GM23338 (cell line): ENCODE measurements around the gene SEC61G. TPM values are rescaled to one million over a fixed set of nuclear protein-coding genes. Genes with fewer than 3 reads are reported as not detected.
A peak's percentile ranks its signal among the peaks of the same experiment; 100 is the strongest.

Experiments
- ATAC-seq: fragments of 200-7000 bp; cut with Tn5 transposase; 3 replicates; pipeline ENCODE4 v1.9.1; 2020
- DNase-seq: peaks from one replicate; pipeline ENCODE4 v3.0.0-alpha.2; 2015; ENCODE audit warnings: low spot score
- H2AFZ ChIP-seq: fragments of 200-600 bp; sonication (generic); 2 replicates; pipeline ENCODE4 v1.8.0; 2016; ENCODE audit warnings: antibody characterized with exemption, mild to moderate bottlenecking, moderate library complexity
- H3F3A ChIP-seq: fragments of 200-600 bp; sonication (generic); replicated peaks from 2 replicates; pipeline ENCODE4 v1.8.0; 2017; ENCODE audit warnings: antibody characterized with exemption, mixed run types, low read depth
- H3K27ac ChIP-seq: fragments of 200-600 bp; sonication (generic); 2 replicates; pipeline ENCODE4 v1.6.1; 2016; ENCODE audit warnings: low read depth
- H3K27me3 ChIP-seq: fragments of 200-600 bp; sonication (generic); 2 replicates; pipeline ENCODE4 v1.8.0; 2016; ENCODE audit warnings: mild to moderate bottlenecking, mixed run types, moderate library complexity; ENCODE audit not compliant: insufficient read depth
- H3K36me3 ChIP-seq: fragments of 200-600 bp; sonication (generic); 2 replicates; pipeline ENCODE4 v1.8.0; 2016; ENCODE audit warnings: mild to moderate bottlenecking; ENCODE audit not compliant: insufficient read depth
- H3K4me1 ChIP-seq: fragments of 200-600 bp; sonication (generic); 2 replicates; pipeline ENCODE4 v1.8.0; 2016; ENCODE audit warnings: mild to moderate bottlenecking, moderate library complexity; ENCODE audit not compliant: insufficient read depth
- H3K4me2 ChIP-seq: fragments of 200-600 bp; sonication (generic); 2 replicates; pipeline ENCODE4 v1.7.1; 2017; ENCODE audit warnings: mixed run types
- H3K4me3 ChIP-seq: fragments of 200-600 bp; sonication (generic); 2 replicates; pipeline ENCODE4 v1.6.1; 2016; ENCODE audit warnings: mixed run types
- H3K79me2 ChIP-seq: fragments of 200-600 bp; sonication (generic); replicated peaks from 2 replicates; pipeline ENCODE4 v1.8.0; 2017; ENCODE audit warnings: mild to moderate bottlenecking; ENCODE audit not compliant: insufficient read depth
- H3K9me2 ChIP-seq: fragments of 200-600 bp; sonication (generic); 2 replicates; pipeline ENCODE4 v1.8.0; 2017; ENCODE audit not compliant: insufficient read depth
- H4K20me1 ChIP-seq: fragments of 200-600 bp; sonication (generic); replicated peaks from 2 replicates; pipeline ENCODE4 v1.8.0; 2017; ENCODE audit warnings: mild to moderate bottlenecking; ENCODE audit not compliant: insufficient read depth
- H3K27ac Mint-ChIP-seq: 2 replicates; pipeline ENCODE4 v1.8.0; 2020; ENCODE audit warnings: inconsistent platforms, mild to moderate bottlenecking, moderate library complexity, mixed read lengths
- H3K27me3 Mint-ChIP-seq: 3 replicates; pipeline ENCODE4 v1.8.0; 2022; ENCODE audit warnings: low read depth, mild to moderate bottlenecking, moderate library complexity, mixed read lengths, inconsistent platforms; ENCODE audit not compliant: insufficient read depth, poor library complexity
- H3K36me3 Mint-ChIP-seq: 3 replicates; pipeline ENCODE4 v1.8.0; 2021; ENCODE audit warnings: low read depth, mild to moderate bottlenecking, inconsistent platforms, moderate library complexity, mixed read lengths
- H3K4me1 Mint-ChIP-seq: 3 replicates; pipeline ENCODE4 v1.8.0; 2020; ENCODE audit warnings: mild to moderate bottlenecking, inconsistent platforms, mixed read lengths
- H3K4me3 Mint-ChIP-seq: 3 replicates; pipeline ENCODE4 v1.8.0; 2021; ENCODE audit warnings: moderate library complexity, mild to moderate bottlenecking, inconsistent platforms, mixed read lengths
- H3K9me3 Mint-ChIP-seq: 3 replicates; pipeline ENCODE4 v1.8.0; 2020; ENCODE audit warnings: moderate library complexity, mild to moderate bottlenecking, inconsistent platforms, mixed read lengths
- EZH2 ChIP-seq: fragments of 200-600 bp; sonication (generic); IDR thresholded peaks from one replicate; pipeline ENCODE4 v1.8.0; 2017; ENCODE audit warnings: antibody characterized with exemption, mild to moderate bottlenecking, low read depth; ENCODE audit not compliant: unreplicated experiment
- NANOG ChIP-seq: IDR thresholded peaks from 2 replicates; pipeline ENCODE4 v1.6.1; 2016; ENCODE audit warnings: antibody characterized with exemption, borderline replicate concordance
- REST ChIP-seq: IDR thresholded peaks from one replicate; pipeline ENCODE4 v1.6.1; 2018; ENCODE audit warnings: antibody characterized with exemption; ENCODE audit not compliant: unreplicated experiment
- STAT1 ChIP-seq: IDR thresholded peaks from one replicate; pipeline ENCODE4 v1.6.1; 2016; ENCODE audit warnings: antibody characterized with exemption; ENCODE audit not compliant: unreplicated experiment
- ZNF114 ChIP-seq: fragments of 250-450 bp; sonication (Bioruptor Pico); IDR thresholded peaks from 2 replicates; pipeline ENCODE4 v1.5.0; 2020; ENCODE audit warnings: mild to moderate bottlenecking, moderate library complexity
- ZNF462 ChIP-seq: fragments of 250-450 bp; sonication (Bioruptor Pico); IDR thresholded peaks from 2 replicates; pipeline ENCODE4 v1.5.0; 2020; ENCODE audit warnings: mild to moderate bottlenecking, moderate library complexity
- polyA plus RNA-seq: library from polyadenylated mRNA; unstranded; fragments of >200 nt; fragmentation: Nextera tagmentation; extraction: Ambion mirVana; gene quantifications from 2 replicates; pipeline ENCODE4 v1.2.1, GENCODE V29; 2016
- total RNA-seq: library from RNA; depleted of rRNA; stranded (reverse); fragments of >200 nt; shearing (Covaris generic); gene quantifications from 2 replicates; pipeline ENCODE4 v1.2.3, GENCODE V29; 2014

The SEC61G gene
- total and polyA plus RNA-seq, 2 experiments from 2014 or later, result 350 to 497 TPM

- Histone ChIP-seq H3K4me1 (no peaks in the 10 kb centered on the region), H3F3A (no peaks in the 10 kb centered on the region), H3K36me3 (no peaks in the 10 kb centered on the region), H3K79me2 (no peaks in the 10 kb centered on the region), H3K27ac (no peak overlapping the region), H4K20me1 (no peaks in the 10 kb centered on the region), H2AFZ (peak overlapping the region; percentile 87), H3K9me2 (peaks cover 12% of the 10 kb centered on the region; the same call in 1 of the 2 replicates), H3K4me3 (no peak overlapping the region), H3K4me2 (no peak overlapping the region), H3K27me3 (no peaks in the 10 kb centered on the region)
- H3K27me3 Mint-ChIP-seq, result peaks cover 6% of the 10 kb centered on the region
- H3K9me3 Mint-ChIP-seq, result peaks cover 7% of the 10 kb centered on the region; the same call in 2 of the 3 replicates
- no peaks in the 10 kb centered on the region for H3K4me1 Mint-ChIP-seq
- H3K4me3 Mint-ChIP-seq, result no peak overlapping the region
- H3K27ac Mint-ChIP-seq, result no peak overlapping the region
- ATAC-seq, result no peak
- no peak for DNase-seq
- H3K36me3 Mint-ChIP-seq, result no peaks in the 10 kb centered on the region
- no peak for TF ChIP-seq NANOG
- TF ChIP-seq STAT1, result no peak
- no peak for TF ChIP-seq ZNF114
- TF ChIP-seq ZNF462 (CRISPR knock-in tag), result no peak
- TF ChIP-seq REST, result no peak
- no peak for TF ChIP-seq EZH2
Observed at GRCh38 chr7:54722502-54722901, 36.5 kb downstream of the SEC61G start.
